ES-I3 (cell line): ENCODE results near the gene RNF213.

ENCODE experiments used
- H3K36me3 ChIP-seq: 2 replicates; pipeline ENCODE4 v1.6.1; 2013; ENCODE audit warnings: mild to moderate bottlenecking, low read length, control low read depth, moderate library complexity; ENCODE audit not compliant: insufficient read depth
- H3K4me1 ChIP-seq: 2 replicates; pipeline ENCODE4 v1.6.1; 2013; ENCODE audit warnings: mild to moderate bottlenecking, control low read depth, low read length; ENCODE audit not compliant: insufficient read depth
- H3K9ac ChIP-seq: 2 replicates; pipeline ENCODE4 v1.6.1; 2013; ENCODE audit warnings: low read depth, mild to moderate bottlenecking, low read length, moderate library complexity
- H3K9me3 ChIP-seq: 2 replicates; pipeline ENCODE4 v1.6.1; 2013; ENCODE audit warnings: mild to moderate bottlenecking, low read length, moderate library complexity; ENCODE audit not compliant: control insufficient read depth, insufficient read depth

RNF213 gene

GRCh38 chr17:80364091-80364691 lies 103.5 kb downstream of the RNF213 start:
- Histone ChIP-seq H3K9ac (no peak overlapping the region), H3K9me3 (no peaks in the 10 kb centered on the region), H3K4me1 (no peaks in the 10 kb centered on the region), H3K36me3 (peaks cover 36% of the 10 kb centered on the region)

GRCh38 chr17:80365001-80365965 lies 104.6 kb downstream of the RNF213 start:
- no peaks in the 10 kb centered on the region for H3K4me1 ChIP-seq
- no peak overlapping the region for H3K9ac ChIP-seq
- peaks cover 32% of the 10 kb centered on the region for H3K36me3 ChIP-seq
- H3K9me3 ChIP-seq = no peaks in the 10 kb centered on the region

- no peaks in the 10 kb centered on the region for H3K4me1 ChIP-seq
- no peaks in the 10 kb centered on the region for H3K9me3 ChIP-seq
- H3K36me3 ChIP-seq = peaks cover 31% of the 10 kb centered on the region
- no peak overlapping the region for H3K9ac ChIP-seq
Measured at GRCh38 chr17:80365983-80366382, 105.3 kb downstream of the RNF213 start.

- Histone ChIP-seq H3K9me3 (no peaks in the 10 kb centered on the region), H3K9ac (no peak overlapping the region), H3K36me3 (peaks cover 26% of the 10 kb centered on the region; the same call in 1 of the 2 replicates), H3K4me1 (no peaks in the 10 kb centered on the region)
Measured at GRCh38 chr17:80367503-80367902, 106.9 kb downstream of the RNF213 start.

GRCh38 chr17:80371196-80371595 lies 110.5 kb downstream of the RNF213 start:
- H3K4me1 ChIP-seq = no peaks in the 10 kb centered on the region
- no peak overlapping the region for H3K9ac ChIP-seq
- H3K9me3 ChIP-seq = no peaks in the 10 kb centered on the region
- peaks cover 21% of the 10 kb centered on the region for H3K36me3 ChIP-seq

- no peak overlapping the region for H3K9ac ChIP-seq
- H3K36me3 ChIP-seq = peaks cover 31% of the 10 kb centered on the region
- H3K9me3 ChIP-seq = no peaks in the 10 kb centered on the region
- H3K4me1 ChIP-seq = no peaks in the 10 kb centered on the region
Measured at GRCh38 chr17:80372456-80372855, 111.8 kb downstream of the RNF213 start.

- no peaks in the 10 kb centered on the region for H3K4me1 ChIP-seq
- H3K9ac ChIP-seq = no peak overlapping the region
- H3K36me3 ChIP-seq = peaks cover 33% of the 10 kb centered on the region
- H3K9me3 ChIP-seq = no peaks in the 10 kb centered on the region
Measured at GRCh38 chr17:80372922-80373570, 112.4 kb downstream of the RNF213 start.

- peaks cover 29% of the 10 kb centered on the region for H3K36me3 ChIP-seq
- H3K4me1 ChIP-seq = no peaks in the 10 kb centered on the region
- no peaks in the 10 kb centered on the region for H3K9me3 ChIP-seq
- no peak overlapping the region for H3K9ac ChIP-seq
Measured at GRCh38 chr17:80374039-80374731, 113.5 kb downstream of the RNF213 start.

- Histone ChIP-seq H3K36me3 (peaks cover 26% of the 10 kb centered on the region), H3K9me3 (no peaks in the 10 kb centered on the region), H3K4me1 (no peaks in the 10 kb centered on the region), H3K9ac (no peak overlapping the region)
Measured at GRCh38 chr17:80374732-80375585, 114.3 kb downstream of the RNF213 start.

- Histone ChIP-seq H3K36me3 (peaks cover 34% of the 10 kb centered on the region), H3K4me1 (no peaks in the 10 kb centered on the region), H3K9ac (no peak overlapping the region)
Measured at GRCh38 chr17:80376531-80376930, 115.9 kb downstream of the RNF213 start.

GRCh38 chr17:80377798-80378197 lies 117.1 kb downstream of the RNF213 start:
- H3K4me1 ChIP-seq = no peaks in the 10 kb centered on the region
- no peak overlapping the region for H3K9ac ChIP-seq
- peaks cover 30% of the 10 kb centered on the region for H3K36me3 ChIP-seq
- no peaks in the 10 kb centered on the region for H3K9me3 ChIP-seq

More at GRCh38 chr17:80376531-80376930, 115.9 kb downstream of the RNF213 start:
- H3K9me3 ChIP-seq = no peaks in the 10 kb centered on the region

- H3K36me3 ChIP-seq = peaks cover 38% of the 10 kb centered on the region
- H3K9me3 ChIP-seq = no peaks in the 10 kb centered on the region
- no peaks in the 10 kb centered on the region for H3K4me1 ChIP-seq
- no peak overlapping the region for H3K9ac ChIP-seq
Measured at GRCh38 chr17:80379348-80379747, 118.7 kb downstream of the RNF213 start.

GRCh38 chr17:80380068-80380467 lies 119.4 kb downstream of the RNF213 start:
- peaks cover 43% of the 10 kb centered on the region for H3K36me3 ChIP-seq
- H3K9ac ChIP-seq = no peak overlapping the region
- no peaks in the 10 kb centered on the region for H3K9me3 ChIP-seq
- H3K4me1 ChIP-seq = no peaks in the 10 kb centered on the region
